Hepatocyte (in vitro differentiated cells): ENCODE measurements around the gene LAPTM5.

Experiments
- CTCF ChIP-seq: fragments of 200-600 bp; sonication (generic); IDR thresholded peaks from 2 replicates; pipeline ENCODE4 v1.5.1; 2016; ENCODE audit warnings: antibody characterized with exemption, mild to moderate bottlenecking; ENCODE audit not compliant: poor library complexity
- EZH2 ChIP-seq: fragments of 200-600 bp; sonication (generic); IDR thresholded peaks from 2 replicates; pipeline ENCODE4 v1.6.1; 2016; ENCODE audit warnings: antibody characterized with exemption, mild to moderate bottlenecking, borderline replicate concordance
- EZH2phosphoT487 ChIP-seq: fragments of 200-600 bp; sonication (generic); IDR thresholded peaks from one replicate; pipeline ENCODE4 v1.6.1; 2018; ENCODE audit warnings: antibody characterized with exemption, mild to moderate bottlenecking, low read depth, moderate library complexity; ENCODE audit not compliant: unreplicated experiment, severe bottlenecking

GRCh38 chr1:30759718-30760281 is 2.2 kb upstream of the LAPTM5 start:
- TF ChIP-seq CTCF (no peak), EZH2phosphoT487 (no peak), EZH2 (no peak)
